Epithelial cell of prostate (primary cell): Measurements from ENCODE around the gene LPP.

Source experiments
- DNase-seq: peaks from one replicate; pipeline ENCODE4 v3.0.0-alpha.2; 2011; ENCODE audit warnings: low read depth, low spot score
- H3K27ac ChIP-seq: fragments of 450-650 bp; 2 replicates; pipeline ENCODE4 v1.5.1; 2017; ENCODE audit warnings: mild to moderate bottlenecking

LPP gene

DNA sequence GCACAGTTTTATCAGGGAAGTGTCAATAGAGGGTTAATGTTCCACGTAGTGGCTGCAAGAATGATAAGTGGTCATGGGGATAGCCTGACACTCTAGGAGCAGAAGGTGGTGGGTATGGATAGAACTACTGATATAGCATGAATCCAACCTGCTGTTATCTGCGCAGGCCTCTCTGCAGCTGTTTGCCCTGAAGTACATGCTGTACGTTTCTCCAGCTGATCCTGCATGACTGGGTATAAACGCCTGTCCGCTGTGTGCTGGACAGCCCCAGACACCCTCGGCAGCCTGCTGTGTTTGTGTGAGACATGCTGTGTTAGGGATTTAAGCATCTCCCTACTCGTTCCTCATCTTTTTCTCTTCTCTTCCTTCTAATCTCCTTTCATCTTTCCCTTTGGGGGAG is 87.1 kb downstream of the LPP start:
- no peak overlapping the region for H3K27ac ChIP-seq
- DNase-seq: no peak

- DNase-seq: no peak
- no peak overlapping the region for H3K27ac ChIP-seq
Measured at GRCh38 chr3:188241883-188242282, 87.9 kb downstream of the LPP start.

- H3K27ac ChIP-seq: no peak overlapping the region
- no peak for DNase-seq
Measured at GRCh38 chr3:188242436-188243123, 88.6 kb downstream of the LPP start.

DNA sequence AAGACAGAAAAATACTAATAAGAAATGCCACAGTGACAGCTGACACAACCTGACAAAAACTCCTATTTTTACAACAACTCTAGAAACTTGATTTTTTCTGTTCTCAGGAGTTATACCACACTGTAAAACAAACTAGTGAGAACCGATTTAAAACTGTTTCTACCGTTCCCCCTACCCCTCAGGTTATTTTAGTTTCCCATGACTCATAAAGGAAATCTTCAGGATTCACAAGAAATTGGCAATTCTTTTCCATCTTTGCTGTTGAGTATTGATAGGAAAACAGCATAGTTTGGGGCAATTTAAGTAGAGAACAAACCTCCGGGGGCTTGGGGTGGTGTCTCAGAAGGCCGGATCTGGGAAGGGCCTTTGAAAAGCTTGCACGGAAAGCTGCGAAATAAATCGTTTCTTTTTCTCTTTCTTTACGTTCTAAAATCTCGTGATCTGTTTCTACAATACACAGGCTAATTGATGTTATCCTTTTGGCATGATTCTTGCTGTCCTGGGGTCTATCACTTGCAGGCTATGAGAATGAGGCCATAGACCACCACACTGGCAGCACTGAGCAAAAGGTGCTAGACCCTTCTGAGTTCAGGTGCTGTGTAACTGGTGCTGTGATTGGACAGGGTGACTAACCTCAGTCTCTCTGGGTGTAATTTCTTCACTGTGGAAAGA is 89.3 kb downstream of the LPP start:
- no peak overlapping the region for H3K27ac ChIP-seq
- DNase-seq: no peak

- peak overlapping the region; percentile 14 for H3K27ac ChIP-seq
- DNase-seq: peak; percentile 33
Measured at GRCh38 chr3:188244395-188244861, 90.5 kb downstream of the LPP start.

DNA sequence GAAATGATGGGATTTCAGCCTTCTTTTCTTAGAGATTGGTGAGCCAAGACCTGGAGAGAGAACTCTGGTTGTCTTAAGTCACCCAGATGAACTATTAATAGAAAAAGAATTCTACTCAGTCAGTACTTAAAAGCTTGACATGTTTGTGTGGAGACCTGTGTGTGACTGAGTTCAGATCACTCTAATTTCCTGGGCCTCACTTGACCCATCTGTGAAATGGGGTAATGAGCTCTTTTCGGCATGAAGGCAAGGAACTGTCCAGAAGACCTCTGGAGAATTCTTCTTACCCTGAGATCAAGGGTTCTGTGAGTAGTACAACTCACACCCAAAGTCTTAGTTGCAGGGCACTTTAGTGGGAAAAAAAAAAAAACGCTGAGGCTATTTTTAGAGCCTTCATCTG is 92.9 kb downstream of the LPP start:
- no peak overlapping the region for H3K27ac ChIP-seq
- DNase-seq: no peak

- DNase-seq: no peak
- no peak overlapping the region for H3K27ac ChIP-seq
Measured at GRCh38 chr3:188248036-188248561, 94.1 kb downstream of the LPP start.

DNA sequence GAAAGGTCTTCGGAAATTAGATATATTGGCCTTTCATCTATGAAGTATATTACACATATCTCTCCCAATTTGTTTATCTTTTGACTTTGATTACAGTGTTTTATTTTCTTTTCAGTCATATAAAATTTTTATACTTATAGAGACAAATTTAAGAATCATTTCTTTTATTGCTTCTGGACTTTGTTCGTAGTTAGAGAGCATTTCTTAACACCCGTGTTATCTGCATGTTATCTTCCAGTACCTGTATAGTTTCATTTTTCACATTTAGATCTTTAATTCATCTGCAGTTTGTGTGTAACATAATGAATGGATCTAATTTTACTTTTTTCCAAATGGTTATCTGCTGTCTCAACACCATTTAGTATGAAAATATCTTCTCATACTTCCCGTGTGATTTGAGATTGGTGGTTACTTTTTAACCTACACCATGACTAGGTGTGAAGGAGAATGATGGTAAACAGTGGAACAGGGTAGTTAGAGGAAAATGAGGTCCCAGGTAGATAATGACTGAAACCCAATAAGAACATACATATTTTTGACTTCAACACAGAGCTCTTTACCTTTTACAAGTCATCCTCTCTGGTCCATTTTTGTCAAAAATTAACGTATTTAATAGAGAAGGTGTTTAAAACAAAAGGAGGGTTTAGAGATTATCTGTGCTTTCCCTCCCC is 99.3 kb downstream of the LPP start:
- no peak overlapping the region for H3K27ac ChIP-seq

DNA sequence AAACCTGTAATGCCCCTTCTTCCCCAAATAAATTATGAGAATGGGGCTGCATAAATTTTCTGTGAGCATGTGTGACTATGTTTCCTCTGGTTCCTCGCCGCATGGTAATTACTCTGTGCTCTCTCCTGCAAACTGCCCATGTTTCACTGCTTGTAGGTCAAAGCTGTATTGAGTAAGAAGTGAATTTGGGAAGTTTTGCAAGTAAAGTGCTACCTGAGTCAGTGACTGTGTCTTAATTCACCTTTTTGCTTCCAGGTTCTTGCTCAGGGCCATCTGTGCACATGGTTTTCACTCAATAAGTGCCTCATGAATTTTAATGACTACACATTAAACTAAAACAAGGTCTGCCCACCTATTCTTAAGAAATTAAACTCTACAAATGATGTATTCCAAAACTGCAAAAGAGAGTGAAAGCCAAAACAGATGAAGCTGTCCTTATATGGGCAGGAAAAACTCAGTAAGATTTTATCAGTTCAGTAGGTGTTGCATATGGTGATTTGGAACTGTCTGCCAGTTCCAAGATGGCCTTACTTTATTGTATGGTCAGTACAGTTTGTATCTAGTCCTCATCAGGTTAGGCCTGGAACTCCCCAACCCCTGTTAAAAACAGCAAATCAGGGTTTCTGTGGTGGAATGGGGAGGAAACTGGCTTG is 100.0 kb downstream of the LPP start:
- DNase-seq: no peak

More for the DNA sequence above, 99.3 kb downstream of the LPP start:
- DNase-seq: no peak

GRCh38 chr3:188254520-188255070 is 100.6 kb downstream of the LPP start:
- no peak overlapping the region for H3K27ac ChIP-seq
- DNase-seq: no peak

More for the DNA sequence above, 100.0 kb downstream of the LPP start:
- H3K27ac ChIP-seq: no peak overlapping the region

- DNase-seq: no peak
- H3K27ac ChIP-seq: no peak overlapping the region
Measured at GRCh38 chr3:188255190-188255589, 101.2 kb downstream of the LPP start.

DNA sequence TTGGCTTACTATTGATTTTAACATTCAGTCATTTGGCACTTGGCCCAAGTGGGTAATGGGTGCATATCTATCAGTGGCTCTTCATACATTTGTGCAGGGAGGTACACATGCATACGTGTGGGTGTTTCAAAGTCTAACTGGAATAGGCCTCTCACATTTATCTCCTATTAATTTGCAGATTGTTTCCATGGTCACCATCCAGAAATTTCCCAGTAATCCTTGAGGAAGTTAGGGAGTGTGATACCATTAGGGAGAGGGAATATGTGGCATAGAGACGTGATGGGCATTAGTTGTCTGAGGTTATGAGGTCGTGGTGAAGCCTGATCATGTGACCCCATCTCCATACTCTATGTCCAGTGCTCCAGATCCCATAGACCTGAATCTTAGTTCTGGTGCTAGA is 102.8 kb downstream of the LPP start:
- DNase-seq: no peak
- H3K27ac ChIP-seq: no peak overlapping the region

- DNase-seq: no peak
- no peak overlapping the region for H3K27ac ChIP-seq
Measured at GRCh38 chr3:188257384-188258026, 103.5 kb downstream of the LPP start.

- DNase-seq: no peak
- no peak overlapping the region for H3K27ac ChIP-seq
Measured at GRCh38 chr3:188259191-188259590, 105.2 kb downstream of the LPP start.

- DNase-seq: no peak
- no peak overlapping the region for H3K27ac ChIP-seq
Measured at GRCh38 chr3:188259596-188259995, 105.6 kb downstream of the LPP start.

DNA sequence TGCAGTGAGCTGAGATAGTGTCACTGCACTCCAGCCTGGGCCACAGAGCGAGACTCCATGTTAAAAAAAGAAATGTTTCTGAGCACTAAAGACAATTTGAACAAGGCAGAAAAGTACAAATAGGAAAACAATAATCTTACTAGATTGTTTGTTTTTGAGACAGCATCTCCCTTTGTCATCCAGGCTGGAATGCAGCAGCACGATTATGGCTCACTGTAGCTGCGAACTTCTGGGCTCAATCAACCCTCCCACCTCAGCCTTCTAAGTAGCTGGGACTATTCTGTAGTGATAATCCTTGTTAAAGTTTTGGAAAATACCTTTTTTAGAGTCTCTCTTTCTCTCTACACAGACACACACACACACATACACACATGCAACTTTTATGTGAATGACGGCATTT is 107.1 kb downstream of the LPP start:
- DNase-seq: no peak
- no peak overlapping the region for H3K27ac ChIP-seq

DNA sequence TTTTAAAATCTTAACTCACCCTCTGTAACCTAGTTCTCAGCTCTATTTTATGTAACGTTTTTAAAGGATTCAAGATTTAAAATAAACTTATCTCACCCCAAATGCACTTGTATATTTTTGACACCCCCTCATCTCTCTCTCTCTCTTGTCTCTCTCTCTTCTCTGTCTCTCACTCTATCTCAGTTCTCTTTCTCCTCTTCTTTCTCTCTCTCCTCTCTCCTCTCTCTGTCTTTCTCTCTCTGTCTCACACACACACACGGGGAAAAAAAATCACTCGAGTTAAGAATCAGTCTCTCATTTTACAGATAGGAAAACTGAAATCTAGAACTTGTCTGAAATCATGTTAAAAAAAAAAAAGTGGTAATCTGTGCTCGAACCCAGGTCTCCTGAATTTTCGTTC is 108.5 kb downstream of the LPP start:
- H3K27ac ChIP-seq: peak overlapping the region; percentile 65
- DNase-seq: no peak

DNA sequence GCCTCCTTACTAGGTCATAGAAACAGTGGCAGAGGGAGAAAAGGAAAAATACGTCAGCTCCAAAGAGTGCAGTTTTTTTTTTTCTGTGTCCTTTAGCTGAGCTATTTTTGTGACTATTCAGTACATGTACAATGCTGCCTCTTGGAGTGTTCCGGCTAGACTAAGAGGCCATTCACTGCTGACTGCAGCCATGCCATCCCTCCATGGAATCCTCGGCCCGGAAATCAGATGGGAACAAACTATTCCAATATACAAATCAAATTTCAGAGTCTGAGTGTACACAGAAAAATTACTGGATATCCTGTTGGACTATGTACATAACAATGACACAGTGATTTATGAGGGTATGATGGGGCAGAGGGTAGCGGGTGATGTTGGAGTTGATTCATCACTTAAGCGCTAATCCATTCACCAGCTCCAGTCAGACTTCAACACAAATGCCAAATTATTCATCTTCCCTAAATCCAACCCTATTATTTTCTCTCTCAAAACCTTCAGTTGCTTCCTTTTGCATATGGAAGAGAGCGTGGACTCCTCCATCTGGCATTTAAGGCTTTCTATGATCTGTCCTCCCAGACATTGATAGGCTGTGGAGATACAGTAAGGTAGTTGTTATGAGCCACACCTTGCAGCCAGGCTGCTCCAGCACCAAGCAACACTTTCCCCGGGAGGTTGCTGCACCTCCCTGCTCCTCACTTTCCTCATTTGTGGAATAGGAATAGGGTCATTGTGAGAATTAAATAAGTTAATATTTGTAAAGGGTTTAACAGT is 109.1 kb downstream of the LPP start:
- peak; percentile 84 for DNase-seq
- peak overlapping the region; percentile 65 for H3K27ac ChIP-seq
